Activated CD4-positive, alpha-beta T cell treated with anti-CD3 and anti-CD28 coated beads, Interleukin-2, Interleukin-4, amounts not matched to agents 100 ng/mL and 50 ng/mL, durations not matched to agents 16 hours and 8 hours (primary cell): Measurements from ENCODE around the gene NEURL1B.
"Not testable (repeated sequence)": the region's sequence is repeated elsewhere in the genome, so short reads cannot be mapped to it uniquely, and the experiment has no call there.

Experiments used
- DNase-seq: peaks from one replicate; pipeline ENCODE4 v3.0.0-alpha.2; 2020; ENCODE audit warnings: low spot score

Gene NEURL1B

DNA sequence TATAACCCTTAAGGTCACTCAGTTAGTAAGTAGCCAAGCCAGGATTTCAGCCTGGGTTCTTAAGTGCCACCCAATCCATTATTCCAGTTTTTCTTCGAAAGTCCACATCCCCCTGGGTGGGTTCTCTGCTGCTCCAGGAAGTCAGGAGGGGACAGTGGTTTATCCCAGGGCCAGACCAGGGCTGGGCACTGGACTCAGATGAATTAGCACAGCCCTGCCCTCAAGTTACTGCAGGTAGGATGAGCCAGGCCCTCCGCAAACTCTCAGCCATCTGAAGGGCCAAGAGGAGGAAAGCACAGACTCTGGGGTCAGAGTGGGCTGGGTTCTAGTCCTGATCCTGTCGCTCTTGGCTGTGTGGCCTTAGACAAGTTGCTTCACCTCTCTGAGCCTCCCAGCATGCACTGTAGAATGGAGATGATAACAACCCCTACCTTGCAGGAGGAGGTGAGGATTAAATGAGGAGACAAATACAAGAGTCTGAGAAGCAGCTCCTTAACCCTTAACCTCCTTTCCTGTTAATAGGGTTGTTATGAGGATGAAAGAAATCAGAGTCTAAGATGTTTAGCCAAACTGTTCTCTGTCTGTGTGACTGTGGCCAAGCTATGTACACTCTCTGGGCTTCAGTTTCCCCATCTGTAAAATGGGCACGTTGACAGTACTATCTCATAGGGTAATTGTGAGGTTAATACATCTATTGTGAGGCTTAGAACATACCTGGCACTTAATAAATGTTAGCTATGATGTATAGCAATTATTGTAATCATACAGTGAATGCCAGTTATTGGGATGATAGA, 6.8 kb upstream of the NEURL1B start:
- DNase-seq: no peak

DNA sequence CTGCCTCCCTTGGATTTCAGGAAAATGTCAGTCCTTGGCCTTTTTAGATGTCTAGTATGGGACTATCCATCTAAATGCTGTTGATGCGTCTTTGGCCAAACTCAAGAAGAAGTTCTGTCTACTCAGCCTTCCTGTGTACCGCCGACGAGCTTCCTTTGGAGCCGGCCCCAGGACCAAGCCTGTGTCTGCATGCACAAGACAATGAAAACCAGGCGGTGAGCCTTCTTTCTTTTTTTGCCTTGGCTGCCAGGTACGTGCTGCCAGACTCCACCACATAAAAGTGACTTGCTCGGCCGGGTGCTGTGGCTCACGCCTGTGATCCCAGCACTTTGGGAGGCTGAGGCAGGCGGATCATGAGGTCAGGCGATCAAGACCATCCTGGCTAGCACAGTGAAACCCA, 6.0 kb upstream of the NEURL1B start:
- DNase-seq: no peak

DNA sequence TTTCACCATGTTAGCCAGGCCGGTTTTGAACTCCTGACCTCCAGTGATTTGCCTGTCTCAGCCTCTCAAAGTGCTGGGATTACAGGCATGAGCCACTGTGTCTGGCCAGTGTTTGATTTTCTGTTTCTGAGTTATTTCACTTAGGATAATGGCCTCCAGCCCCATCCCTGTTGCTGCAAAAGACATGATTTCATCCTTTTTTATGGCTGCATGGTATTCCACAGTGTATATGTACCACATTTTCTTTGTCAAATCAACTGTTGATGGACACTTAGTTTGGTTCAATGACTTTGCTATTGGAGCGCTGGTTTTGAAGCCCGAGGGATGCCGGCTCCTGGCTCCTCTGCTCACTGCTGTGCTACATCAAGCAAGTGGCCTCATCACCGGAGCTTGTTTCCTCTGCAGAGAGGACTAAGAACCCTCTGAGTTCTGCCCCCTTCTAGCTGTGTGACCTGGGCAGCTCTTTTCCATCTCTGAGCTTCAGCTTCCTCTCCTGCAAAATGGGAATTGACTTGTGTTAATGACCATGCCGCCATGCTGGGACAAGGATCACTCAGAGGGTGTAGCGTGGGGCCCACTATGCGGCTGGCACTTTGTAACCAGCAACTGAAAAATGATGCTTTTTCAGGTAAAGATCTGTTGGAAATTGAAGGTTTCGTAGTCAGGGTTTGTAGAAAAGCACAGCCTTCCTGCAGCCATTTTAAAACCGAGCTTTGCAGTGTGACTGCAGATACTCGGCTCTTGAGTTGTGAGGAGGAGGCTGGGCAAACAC, 4.6 kb upstream of the NEURL1B start:
- DNase-seq: no peak

DNA sequence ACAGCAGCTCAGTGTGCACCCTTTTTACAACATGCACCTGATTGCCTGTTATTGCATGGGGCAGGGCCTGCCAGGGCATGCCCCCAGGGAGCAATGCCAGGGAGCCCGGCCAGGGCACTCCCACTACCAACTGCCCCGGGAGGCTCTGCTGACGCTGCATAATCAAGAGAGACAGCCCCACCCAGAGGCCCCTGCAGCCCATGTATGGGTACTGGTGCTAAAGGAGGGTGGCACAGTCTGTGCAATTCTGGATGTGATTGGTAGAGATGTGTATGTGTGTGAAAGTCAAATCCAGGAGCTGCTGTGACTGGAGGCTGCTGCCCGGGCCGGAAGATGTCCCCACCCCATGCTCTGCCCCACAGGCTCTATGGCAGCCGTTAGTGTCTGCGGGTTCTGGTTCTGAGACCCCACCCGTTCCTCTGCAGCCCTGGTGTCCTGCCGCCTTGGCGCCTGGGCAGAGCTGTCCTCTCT, 3.9 kb upstream of the NEURL1B start:
- DNase-seq: no peak

DNA sequence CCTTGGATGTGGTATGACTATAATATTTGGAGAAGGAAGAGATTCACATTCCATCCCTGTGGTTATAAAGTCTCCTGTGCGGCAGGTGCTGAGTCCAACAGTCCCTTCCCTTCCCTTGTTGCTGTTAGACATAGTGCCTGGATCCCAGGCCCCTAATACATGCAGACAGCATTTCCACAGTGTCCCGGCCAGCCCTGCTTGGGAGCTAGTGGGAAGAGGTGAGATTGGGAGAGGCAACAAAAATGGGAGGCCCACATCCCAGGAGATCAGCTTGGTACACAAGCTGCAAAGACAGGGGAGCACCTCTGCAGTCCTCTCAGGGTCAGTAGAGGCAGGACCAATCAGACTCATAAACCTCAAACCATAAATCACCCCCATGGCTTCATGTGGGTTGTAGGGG, 3.3 kb upstream of the NEURL1B start:
- DNase-seq: no peak

DNA sequence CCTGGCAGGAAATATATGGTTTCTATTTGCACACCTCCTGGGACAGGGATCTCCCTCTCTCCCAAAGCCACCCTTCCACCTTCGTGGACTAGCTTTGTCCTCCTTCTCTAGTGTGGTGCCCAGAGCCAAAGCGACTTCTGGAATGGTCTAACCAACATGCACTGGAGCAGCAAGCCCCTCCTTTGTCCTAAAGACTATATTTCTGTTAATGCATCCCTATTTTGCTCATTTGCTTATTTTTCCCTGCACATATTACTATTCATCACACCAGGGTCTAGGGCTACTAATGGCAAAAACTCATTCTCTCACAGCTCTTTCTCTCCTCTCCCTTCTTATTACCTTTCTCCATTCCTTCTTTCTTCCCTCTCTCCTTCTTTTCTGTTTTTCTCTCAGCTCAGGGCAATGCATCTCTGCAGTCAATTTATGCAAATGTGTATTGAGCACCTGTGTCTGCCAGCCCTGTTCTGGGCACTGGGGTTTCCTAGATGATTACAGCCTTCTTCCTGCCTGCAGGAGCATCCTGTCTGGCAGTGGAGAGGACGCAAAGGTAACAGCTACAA, 2.8 kb upstream of the NEURL1B start:
- DNase-seq: no peak

DNA sequence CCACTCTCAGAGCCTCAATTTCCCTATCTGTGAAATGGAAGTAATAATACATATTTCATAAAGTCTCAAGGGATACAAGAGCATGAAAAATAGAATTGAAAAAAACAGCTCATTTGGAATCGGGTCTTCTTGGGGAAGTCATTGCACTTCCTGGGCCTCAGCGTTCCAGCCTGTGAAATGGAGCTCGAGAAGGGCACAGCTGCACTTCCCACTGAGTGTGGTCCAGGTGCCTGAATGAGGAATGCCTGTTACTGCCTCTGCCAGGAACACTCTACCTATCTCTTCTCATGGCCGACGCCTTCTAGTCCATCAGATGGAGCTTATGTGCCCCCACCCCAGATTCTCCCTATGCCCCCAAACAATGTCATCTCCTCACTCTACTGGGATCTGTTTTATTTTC, 924 bp upstream of the NEURL1B start:
- DNase-seq: no peak

DNA sequence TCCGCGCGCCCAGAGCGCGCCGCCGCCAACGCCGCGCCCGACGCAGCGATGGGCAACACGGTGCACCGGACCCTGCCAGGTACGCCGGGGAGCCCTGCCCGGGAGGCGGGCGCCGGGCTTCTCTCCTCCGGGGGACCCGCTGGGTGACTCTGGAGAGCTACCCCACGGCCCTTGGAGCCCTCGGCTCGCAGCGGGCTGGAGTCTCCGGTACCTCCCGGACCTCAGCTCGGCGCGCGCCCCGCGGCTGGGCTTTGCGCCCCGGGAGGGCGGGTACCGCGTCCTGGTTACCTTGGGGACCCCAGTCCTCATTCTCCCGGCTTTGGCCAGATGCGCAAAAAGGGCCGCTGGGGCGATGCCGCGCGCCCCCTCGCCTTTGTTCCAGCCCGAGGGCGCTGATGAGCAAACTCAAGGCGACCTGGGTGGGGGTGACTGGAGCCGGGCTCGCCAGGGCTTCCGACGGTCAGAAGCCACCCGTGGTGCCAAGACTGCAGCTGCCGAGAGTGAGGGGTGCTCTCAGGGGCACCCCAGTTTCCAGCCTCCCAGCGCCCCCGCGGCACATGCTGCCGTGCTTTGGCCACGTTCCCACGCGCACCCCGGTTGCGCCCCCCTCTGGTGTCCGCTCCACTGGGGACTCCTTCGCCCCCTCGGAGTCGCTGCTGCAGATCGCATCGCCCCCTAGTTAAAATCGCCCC, 442 bp downstream of the NEURL1B start:
- no peak for DNase-seq

DNA sequence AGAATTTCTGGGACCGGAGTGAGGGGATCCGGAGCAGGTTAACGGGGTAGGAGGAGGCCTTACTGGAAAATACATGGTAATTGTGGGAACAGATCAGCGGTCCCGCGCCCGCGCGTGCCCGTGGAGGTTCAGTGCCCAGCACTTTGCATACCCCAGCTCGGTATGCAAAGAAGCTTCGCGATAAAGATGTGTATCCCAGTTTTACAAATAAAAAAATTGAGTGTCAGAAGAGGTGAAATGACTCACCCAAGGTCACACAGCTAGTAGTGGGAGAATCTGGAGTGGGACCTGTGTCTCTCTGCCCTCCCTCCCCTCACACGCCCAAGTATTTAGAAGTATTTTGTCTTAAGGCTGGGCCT, 967 bp downstream of the NEURL1B start:
- no peak for DNase-seq

DNA sequence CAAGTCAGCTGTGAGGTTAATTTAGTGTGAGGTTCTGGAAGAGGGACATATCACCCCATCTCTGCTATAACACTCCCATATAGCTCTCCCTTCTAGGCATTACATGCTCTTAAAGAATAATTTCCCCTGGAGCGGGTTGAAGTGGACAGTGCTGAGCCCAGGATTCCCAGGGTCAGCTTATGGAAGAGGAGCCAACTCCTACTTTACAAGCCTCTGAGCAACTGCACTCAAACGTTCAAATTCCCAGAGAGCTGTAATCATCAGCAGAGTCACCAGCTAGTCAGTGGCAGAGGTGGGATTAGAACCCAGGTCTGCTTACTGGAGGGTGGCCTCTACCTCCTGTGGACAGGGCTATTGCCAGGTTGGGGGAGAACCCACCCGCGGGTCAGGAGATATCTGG, 1.4 kb downstream of the NEURL1B start:
- no peak for DNase-seq

DNA sequence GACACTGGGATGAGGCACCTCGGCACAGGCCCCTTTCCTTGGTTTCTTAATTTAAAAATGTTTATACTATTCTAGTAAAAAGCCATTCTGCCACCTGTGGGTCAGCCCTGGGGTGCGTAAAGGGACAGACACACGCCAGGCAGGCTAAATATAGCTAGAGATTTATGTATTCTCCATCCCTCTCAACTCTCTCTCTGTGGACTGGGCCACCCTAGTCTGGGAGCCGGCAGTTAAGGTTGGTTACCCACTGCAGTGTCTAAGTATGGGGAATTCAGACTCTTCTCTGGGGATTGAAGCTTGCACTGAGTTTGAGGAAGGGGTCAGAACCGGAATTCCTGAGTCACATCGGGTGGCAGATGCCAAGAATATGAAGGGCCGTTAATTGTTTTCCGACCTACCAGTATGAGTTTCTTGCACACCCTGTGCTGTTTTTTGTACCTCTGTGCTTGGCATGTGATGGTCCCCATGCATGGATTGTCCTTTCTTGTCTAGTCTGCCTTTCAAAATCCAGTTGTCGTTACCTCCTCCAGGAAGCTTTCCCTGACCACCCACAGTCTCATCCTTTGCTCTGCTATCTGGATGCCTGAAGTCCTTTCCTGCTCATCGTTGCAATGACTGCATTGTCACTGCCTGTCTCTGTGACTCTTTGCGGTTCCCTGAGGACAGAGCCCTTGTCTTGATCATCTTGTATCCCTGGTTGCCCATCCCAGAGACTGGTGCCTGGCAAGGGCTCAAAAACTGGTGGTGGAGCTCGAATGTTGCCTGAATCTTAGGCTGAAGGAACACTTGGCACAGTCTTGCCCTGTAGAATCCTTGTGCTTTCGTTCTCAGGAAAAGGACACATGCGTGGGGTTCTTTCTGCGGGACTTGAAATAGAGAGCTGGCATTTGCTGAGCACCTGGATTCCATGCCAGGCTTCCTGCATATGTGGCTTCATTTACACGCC, 2.1 kb downstream of the NEURL1B start:
- DNase-seq: no peak

DNA sequence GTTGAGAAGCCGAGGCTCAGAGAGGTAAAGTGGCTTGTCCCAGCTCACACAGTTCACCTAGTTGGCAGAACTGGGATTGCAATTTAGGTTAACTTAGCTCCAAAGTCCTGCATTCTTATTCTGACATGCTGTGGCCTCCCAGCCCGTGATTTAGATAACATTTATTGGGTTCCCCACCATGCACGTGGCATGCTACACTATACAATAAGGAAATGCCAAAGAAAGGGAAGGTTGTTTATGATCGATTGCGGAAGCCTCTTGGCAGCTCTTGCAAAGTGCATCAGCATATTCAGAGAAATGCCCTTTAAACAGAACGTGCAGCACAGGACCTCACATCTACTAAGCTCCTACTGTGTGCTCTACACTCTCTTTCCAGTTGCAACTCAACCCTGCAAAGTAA, 3.2 kb downstream of the NEURL1B start:
- no peak for DNase-seq

DNA sequence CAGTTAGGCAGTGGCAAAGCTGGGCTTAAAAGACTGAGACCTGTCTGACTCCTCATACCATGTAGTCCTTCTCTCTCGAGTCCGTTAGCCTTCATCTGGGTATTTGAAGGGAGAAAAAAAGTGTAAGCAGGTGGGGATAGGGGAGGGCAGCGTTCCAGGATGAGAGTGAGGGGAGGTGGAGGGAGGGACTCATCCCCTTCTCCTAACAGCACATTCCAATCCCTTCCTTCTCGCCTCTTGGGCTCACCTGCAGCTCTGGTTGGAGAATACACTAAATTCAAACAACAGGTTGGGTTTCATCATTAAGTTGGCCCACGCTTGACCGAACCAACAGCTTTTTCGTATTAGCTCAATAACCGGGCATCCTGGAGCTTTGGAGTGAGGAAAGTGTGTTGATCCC, 3.6 kb downstream of the NEURL1B start:
- no peak for DNase-seq

DNA sequence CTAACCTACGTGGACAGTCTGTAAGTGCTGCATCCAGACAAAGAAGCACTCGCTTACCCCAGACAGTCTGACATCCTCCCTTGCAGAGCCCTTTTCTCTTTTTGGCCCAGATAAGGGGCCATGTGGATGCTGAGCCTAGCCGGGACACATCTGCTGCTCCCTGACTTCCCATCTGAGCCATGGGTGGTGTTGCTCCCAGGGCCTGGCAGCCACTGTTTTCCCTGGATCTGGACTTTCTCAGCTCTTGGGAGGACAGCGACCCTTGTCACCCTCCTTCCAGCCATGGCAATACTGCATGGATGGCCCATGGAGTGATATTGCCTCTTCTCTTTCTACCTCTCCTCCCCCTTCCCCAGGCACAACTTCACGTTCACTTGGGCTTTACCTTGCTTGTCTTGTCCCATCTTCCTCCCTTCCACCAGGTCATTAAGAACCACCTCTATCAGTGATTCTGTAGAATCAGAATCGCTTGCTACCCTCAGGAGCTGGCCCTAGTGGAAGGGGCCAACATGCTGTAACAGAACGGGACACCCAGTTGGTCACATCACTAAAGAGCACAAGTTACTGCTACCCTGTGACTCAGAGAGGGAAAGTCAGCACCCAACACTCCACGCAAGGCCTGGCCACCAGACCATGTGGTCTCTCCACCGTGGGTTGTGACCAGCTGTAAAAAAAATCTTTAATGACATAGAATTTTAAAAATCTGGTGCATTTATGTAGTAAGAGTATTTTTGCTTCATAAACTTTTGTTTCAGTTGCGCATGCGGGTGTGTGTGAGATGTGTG, 4.4 kb downstream of the NEURL1B start:
- no peak for DNase-seq

DNA sequence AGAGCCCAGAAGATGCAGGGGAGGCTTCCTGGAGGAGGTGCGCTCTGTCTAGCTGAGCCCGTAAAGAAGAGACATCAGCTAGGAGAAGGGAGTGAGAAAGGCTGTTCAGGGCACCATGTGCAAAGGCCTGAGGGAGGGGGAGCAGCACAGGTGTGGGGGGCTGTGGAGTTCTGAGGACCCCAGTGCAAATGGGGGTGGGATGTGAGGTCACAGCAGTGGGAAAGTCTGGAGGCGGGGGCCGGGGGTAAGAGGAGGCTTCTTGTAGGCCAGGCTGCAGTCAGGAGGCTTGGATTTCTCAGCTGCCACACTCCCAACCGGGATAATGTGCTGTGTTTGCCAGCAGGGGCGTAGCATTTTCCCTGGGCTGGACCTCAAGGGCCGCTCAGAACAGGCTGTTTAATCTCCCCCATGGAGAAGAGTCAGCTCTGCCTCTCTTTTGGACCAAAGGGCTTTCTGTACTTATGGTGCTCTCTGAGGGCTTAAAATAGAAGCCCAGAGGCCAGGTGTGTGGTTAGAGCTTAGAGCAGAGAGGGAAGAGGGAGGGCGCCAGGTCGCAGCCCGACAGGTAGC, 5.7 kb downstream of the NEURL1B start:
- no peak for DNase-seq

DNA sequence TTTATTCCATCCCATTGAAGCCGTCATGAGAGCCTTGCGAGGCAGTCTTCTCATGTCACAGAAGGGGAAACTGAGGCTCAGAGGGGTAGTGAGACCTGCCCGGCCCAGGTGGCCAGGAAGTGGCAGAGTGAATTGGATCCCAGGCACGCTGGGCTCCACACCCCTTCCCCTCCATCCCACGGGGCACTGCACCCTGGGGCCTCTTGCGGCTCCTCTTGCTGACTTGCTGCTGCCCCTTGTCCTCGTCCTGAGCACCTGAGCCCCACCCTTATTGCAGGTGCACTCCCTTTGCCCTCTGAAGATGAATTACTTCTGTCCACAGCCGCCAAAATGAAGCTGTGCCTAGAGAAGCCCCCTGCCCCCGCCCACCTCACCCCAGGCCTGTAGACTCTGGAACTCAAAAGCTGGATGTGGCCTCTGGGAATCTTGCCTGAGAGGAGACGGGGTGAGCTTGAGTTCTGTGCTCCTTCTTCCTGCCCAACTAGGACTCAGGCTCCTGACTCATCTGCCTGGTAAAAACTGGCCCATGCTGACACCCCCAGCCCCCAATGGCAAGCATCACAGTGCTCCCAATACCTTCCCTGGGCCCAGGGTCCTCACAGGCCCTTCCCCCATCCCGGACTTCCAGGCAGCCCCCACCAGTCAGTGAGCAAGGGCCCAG, 6.4 kb downstream of the NEURL1B start:
- DNase-seq: no peak

DNA sequence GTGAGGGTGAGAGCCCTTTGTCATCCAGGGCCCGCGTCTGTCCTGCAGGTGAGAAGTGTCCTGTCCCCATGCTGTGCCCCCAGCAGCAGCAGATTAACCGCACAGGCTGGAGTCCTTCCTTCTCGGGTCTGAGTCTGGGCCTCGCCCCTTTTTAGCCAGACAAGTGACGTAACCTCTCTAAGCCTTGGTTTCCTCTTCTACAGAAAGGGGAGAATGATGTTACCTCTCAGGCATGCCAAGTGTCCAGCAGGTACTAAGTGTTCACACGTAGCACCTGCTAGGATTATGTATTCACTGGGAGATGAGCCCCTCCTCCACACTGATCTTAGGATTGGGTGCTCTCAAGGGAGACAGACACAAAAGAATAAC, 6.9 kb downstream of the NEURL1B start:
- DNase-seq: no peak

DNA sequence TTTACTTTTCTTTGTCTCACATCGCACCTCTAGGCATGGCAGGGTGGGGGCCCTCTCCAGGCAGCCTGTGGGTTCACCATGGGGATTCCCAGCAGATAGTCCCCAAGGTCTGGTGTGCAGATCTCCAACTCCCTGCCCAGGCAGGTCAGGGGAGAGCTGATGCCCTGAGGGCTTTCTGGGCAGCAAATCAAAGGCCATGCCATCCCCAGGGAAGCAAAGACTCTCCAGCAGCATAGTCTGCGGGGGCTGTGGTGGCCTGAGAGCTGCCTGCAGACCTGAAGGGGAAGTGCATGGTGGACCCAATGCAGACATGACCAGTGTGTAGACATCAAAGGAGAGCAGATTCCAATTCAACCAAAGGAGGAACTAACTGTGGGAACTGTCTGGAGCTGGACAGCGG, 7.7 kb downstream of the NEURL1B start:
- DNase-seq: no peak

DNA sequence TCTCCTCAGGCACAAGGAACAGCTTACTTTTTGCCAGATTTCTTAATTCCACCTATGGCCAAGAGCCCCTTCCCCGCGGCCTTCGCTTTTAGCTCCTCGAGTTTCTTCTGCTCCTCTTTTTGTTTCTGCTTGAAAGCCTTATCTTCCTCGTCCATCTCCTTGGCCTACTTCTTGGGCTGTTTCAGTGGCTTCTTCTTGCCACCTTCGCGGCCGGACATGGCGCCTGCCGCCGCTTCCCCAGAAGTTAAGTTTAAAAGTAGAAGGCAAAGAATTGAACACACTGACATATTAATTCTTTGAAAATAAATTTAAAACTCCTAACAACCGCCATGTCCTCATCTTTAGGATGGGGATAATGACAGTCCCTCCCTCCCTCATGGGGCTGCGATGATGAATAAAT, 15.4 kb downstream of the NEURL1B start:
- DNase-seq: not testable (repeated sequence)
